ENCODE measurements around the gene XYLT1.

Gene XYLT1

GRCh38 chr16:17246268-17246885, 224.4 kb downstream of the XYLT1 start:
- DNase-seq: no peak

DNA sequence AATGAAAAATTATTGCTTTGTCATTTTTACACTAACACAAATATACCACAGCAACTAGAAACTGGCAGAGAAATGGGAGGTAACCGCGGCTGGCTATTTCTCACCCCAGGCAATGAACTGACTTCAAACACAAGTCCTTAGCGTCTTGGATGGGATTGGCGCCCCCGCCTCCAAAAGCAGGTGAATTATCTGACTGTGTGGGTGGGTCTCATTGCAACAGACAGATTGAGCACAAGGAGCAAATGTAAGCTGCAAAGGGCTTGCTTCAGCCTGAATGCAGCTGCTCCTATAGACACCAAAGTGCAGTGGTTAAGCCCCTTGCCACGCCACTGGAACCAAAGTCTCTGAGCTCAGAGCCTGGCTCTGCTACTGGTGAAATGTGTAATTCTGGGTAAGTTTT, 225.0 kb downstream of the XYLT1 start:
- no peak for DNase-seq

- no peak for DNase-seq
Measured at GRCh38 chr16:17244872-17245551, 225.7 kb downstream of the XYLT1 start.

DNA sequence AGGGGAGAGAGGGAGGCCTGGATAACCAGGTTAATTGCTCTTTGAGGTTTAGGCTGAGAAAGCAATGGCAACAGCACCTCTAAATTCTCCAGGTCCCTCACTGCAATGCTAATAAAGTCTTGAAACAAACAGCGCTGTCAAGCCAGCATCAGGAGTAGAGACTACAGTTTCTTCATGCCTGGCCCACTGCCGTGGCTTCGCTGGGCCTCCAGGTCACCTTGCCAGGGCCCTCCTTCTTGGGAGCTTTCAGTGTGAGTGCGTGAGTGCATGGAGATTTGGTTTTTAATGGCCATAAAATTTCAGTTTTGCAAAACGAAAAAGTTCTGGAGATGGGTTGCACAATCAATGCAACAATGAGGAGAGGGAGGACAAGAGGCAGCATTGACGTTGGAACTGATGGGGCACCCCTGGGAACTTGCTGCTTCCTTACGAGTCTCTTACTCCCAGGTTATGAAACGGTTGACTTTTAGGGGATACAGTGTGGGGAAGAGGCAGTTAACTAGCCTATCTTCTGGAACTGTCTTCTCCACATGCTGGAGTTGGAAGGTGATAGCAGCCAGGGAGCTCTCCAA, 229.4 kb downstream of the XYLT1 start:
- DNase-seq: no peak

GRCh38 chr16:17238285-17239028, 232.3 kb downstream of the XYLT1 start:
- no peak for DNase-seq

GRCh38 chr16:17237350-17237944, 233.3 kb downstream of the XYLT1 start:
- no peak for DNase-seq

GRCh38 chr16:17235147-17235815, 235.5 kb downstream of the XYLT1 start:
- DNase-seq: no peak

DNA sequence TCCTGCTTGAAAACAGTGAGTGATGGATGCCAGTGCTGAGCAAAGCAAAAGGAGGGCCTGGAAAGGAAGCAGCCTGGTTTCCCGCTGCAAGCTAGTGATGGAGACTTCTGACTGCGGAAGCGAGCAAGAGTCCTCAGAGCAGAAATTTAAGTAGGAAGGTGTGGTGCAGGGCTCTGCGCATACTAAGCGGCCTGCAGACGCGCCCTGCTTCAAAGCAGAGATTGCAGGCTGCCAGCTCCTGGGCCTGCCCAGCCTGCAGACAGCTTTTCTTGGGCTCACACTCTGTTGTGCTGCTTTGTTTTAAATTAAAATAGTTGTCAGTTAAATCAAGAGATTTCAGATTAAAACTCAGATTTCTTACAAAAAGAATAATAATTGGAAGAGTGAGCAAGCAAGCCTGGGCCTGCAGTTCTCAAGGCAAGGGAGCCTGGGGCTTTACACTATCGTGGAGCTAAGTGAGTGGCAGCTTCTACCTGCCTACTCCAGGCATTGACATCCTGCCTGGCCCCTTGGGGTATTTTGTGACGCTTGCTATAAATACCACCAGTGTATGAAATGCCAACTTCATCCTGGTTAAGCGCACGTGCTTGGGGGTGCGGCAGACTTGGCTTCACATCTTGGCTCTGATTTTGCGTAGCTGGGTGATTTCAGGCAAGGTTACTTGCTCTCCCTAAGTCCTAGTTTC, 237.3 kb downstream of the XYLT1 start:
- no peak for DNase-seq

GRCh38 chr16:17232487-17232886, 238.3 kb downstream of the XYLT1 start:
- DNase-seq: no peak

DNA sequence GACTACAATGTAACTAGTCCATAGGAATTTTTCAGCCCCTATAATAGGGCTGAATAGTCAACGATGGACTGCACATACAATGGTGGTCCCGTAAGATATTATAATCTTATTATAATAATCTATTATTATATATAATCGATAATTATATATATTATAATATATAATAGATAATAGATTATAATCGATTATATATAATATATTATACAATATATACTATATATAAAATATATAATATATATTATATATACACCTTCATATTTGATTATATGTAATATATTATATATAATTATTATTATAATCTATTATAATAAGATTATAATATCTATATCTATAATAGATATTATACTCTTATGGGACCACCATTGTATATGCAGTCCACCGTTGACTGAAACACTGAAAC, 238.8 kb downstream of the XYLT1 start:
- no peak for DNase-seq

GRCh38 chr16:17230932-17231581, 239.7 kb downstream of the XYLT1 start:
- no peak for DNase-seq

DNA sequence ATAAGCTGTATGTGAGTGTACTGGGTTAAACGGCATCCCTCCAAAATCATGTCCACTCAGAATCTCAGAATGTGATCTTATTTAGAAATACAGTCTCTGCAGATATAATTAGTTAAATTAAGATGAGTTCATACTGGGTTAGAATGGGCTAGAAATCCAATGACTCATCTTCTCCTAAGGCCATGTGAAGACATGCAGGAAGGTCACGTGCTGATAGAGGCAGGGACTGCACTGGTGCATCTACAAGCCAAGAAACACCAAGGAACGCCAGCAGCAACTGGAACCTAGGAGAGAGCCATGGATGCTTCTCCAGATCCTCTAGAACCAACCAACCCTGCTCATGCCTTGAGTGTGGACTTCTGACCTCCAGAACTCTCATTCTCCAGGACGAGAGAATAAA, 241.0 kb downstream of the XYLT1 start:
- DNase-seq: no peak

DNA sequence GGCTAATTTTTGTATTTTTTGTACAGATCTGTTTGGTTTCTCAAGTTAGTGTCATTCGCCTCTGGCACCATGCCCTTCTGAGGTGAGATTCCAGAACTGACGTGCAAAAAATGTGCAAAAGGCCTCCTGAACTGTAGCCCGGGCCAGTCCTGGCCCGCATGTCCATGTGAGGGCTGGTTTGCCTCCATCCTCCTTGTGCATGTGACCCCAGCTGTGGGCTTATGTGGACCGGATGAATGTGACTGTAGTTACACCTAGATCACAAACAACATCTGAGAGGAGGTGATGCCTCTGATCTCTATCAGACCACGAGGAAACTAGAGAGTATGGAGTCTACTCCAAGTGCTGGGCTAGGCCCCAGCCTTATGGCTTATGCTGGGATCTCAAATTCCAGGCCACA, 241.6 kb downstream of the XYLT1 start:
- no peak for DNase-seq

DNA sequence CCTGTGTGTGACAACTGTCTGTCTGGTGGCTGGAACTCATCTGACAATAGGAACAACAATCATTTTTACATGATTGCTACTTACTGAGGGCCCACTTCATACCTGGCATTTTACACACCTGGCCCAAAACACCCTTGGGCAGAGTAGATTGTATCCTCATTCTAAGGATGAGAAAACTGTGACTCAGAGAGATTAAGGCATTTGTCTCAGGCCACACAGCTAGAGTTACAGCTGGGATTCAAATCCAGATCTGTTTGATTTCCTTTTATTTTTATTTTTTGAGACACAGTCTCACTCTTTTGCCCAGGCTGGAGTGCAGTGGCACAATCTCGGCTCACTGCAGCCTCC, 242.1 kb downstream of the XYLT1 start:
- no peak for DNase-seq

DNA sequence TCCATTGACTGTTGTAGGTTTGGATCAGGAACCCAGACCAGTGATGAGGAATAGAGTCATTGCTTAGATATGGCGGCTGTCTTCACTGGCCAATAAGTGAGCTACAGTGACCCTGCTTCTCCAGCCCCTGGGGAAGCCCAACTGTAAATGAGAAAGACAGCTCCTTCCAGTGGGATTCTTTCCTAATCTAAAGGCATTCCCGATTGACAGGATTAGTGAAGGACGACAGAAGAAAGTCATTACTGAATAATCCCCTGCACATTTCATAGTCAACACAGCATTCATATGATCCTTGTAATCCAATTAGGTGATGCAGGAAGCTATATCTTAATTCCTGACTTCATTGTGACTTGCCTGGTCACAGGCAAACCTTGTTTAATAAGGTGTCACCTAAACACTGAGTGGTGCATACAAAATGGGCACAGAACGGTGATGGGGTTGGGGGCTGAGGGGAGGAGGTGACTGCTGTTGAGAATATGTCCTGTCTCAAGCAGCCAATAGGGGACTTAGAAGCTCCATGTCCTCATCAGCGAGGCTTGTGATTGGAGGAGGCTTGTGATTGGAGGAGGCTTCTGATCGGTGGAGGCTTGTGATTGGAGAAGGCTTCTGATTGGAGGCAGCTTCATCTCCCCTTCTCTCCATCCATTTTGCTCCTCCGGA, 242.6 kb downstream of the XYLT1 start:
- no peak for DNase-seq

- DNase-seq: no peak
Measured at GRCh38 chr16:17227278-17227677, 243.5 kb downstream of the XYLT1 start.

DNA sequence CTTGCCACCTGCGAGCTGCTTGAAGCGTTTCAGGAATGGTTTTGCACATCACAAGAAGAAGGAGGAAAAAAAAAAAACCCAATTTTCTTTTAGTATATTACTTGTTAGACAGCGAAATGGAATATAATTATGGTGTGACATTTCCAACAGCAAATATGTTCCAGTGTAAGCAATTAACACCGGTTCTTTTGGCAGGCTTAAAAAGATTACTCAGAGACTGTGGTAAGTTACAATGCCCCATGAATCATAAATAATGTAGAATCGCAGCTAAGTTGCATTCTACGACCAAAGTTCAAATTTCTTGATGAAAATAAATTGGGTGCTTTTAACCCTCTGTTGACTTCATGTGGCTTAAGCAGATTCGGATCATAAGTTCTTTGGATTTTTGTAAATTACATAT, 245.2 kb downstream of the XYLT1 start:
- DNase-seq: no peak

GRCh38 chr16:17224879-17225281, 245.9 kb downstream of the XYLT1 start:
- DNase-seq: no peak

GRCh38 chr16:17224350-17224749, 246.4 kb downstream of the XYLT1 start:
- no peak for DNase-seq

- no peak for DNase-seq
Measured at GRCh38 chr16:17223576-17223975, 247.2 kb downstream of the XYLT1 start.

GRCh38 chr16:17222871-17223401, 247.8 kb downstream of the XYLT1 start:
- no peak for DNase-seq

Measured in activated CD4-positive, alpha-beta T cell treated with anti-CD3 and anti-CD28 coated beads for 1 hour (primary cell).